ENCODE results near the gene LHX8.
A peak's percentile ranks its signal among the peaks of the same experiment; 100 is the strongest.

- TF ChIP-seq CTCF (IDR thresholded peaks at IDR 0.05; ENCODE audit: low read depth, low read length, poor library complexity, severe bottlenecking) (peak; percentile 85), EZH2phosphoT487 (IDR thresholded peaks at IDR 0.05; ENCODE audit: borderline replicate concordance, low read length) (no peak)
These were observed 69.5 kb downstream of the LHX8 start for GRCh38 chr1:75203415-75204277.
